ENCODE results near the gene PDE8A.

The PDE8A gene

GRCh38 chr15:85099195-85099803 is 117.6 kb downstream of the PDE8A start:
- no peak for DNase-seq

DNA sequence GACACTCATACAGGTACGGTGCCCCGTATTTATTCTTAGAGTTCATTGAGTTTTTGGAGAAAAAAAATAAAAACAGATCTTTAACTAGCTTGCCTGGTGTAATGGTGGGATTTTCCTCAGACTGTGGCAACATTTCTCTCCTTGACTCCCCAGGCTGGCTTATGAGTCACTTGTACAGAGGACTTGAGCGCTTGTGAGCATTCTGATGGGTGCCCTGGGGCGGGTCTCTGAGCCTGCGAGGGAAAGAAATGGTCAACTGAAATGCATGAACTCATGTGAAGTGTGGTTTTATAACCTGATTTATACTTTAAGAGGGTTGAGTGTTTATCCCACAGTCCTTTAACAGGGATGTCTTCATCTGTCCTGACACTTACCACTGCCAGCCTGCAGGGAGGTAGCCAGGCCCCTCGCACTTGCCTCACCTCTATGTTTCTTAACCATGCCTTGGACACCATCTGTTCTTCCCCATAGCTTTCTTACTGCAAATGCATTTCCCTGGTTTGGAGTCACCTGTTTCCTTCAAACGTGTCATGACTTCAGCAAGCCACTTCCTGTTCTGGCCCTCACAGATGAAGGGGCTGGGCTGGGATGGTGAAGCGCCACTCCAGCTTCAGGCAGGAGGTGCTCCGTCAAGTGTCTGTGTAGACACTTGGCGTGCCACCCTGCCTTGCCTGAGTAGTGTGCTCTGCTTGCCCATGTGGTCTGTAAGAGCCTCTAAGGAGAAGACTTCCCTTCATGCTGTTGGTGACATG is 118.7 kb downstream of the PDE8A start:
- DNase-seq: no peak

GRCh38 chr15:85104584-85104983 is 122.9 kb downstream of the PDE8A start:
- no peak for DNase-seq

- no peak for DNase-seq
Observed at GRCh38 chr15:85108136-85108535, 126.5 kb downstream of the PDE8A start.

GRCh38 chr15:85109333-85109732 is 127.7 kb downstream of the PDE8A start:
- DNase-seq: no peak

GRCh38 chr15:85112997-85113396 is 131.3 kb downstream of the PDE8A start:
- no peak for DNase-seq

- no peak for DNase-seq
Observed at GRCh38 chr15:85114886-85115285, 133.2 kb downstream of the PDE8A start.

GRCh38 chr15:85116066-85116465 is 134.4 kb downstream of the PDE8A start:
- DNase-seq: no peak

GRCh38 chr15:85116494-85116893 is 134.8 kb downstream of the PDE8A start:
- DNase-seq: no peak

DNA sequence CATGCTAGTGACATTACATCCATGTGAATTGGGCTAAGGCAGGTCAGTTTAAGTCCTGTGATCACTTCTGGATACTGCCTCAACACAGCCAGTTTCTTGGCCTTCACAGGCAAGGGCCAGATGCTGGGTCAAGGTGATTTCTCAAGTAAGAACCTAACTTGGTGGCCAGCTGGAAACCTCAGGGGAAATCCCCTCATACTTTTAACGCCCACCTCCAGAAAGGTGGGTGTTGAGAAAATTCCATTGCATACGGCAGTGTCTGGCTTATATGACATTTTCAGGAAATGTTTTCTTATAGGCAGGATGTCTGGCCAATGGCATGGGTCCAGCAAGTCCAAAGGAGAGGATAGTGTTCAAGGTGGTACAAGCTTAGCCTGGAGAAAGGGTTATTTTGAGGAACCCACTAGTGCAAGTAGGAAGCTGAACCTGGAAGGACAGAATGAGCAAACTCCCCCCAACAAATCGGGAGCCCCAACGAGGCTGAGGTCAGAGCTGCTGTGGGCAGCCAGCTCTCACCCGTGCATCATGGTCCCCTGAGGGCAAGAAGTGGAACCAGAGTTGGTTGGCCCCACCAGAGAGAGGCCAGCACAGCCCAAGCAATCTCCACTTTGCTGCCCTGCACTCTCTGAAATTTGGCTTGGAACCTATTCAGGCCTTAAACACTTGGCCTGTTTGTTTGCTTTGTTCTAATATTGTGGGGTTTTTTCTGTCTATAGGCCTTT is 135.4 kb downstream of the PDE8A start:
- no peak for DNase-seq

DNA sequence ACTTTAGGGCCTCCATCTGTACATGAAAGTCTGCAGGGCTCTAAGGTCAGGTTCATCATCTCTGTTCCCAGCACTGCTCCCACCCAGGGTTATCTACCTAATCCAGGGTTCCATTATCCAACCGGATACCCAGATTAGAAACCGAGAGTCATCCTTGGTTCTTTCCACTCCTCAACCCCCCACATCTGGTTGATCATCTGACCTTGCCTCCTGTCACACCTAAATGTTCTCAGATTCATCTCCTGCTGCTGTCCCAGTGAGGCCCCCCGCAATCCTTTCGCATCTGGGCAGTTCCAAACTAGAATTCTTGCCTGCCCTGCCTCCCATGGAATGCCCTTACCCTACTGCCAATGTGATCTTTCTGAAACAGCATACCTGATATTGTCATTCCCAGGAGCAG is 136.5 kb downstream of the PDE8A start:
- no peak for DNase-seq

DNA sequence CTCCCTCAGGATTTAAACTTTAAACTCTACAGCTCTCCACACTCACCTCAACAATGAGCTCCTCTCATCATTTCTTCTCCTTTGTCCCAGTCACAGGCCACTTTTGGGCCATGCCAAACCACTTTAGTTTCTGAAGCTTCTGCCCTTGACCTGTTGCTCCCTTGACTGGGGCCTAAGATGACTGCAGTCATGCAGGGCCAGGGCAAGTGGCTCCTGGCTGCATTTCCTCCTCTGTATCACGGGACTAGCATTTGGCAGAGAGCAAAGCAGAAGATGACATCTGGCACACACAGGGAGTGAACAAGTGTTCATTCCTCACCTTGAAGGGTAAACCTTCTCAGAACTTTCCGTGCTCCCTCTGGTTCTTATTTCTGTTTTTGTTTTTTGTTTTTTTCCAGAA is 136.9 kb downstream of the PDE8A start:
- DNase-seq: no peak

DNA sequence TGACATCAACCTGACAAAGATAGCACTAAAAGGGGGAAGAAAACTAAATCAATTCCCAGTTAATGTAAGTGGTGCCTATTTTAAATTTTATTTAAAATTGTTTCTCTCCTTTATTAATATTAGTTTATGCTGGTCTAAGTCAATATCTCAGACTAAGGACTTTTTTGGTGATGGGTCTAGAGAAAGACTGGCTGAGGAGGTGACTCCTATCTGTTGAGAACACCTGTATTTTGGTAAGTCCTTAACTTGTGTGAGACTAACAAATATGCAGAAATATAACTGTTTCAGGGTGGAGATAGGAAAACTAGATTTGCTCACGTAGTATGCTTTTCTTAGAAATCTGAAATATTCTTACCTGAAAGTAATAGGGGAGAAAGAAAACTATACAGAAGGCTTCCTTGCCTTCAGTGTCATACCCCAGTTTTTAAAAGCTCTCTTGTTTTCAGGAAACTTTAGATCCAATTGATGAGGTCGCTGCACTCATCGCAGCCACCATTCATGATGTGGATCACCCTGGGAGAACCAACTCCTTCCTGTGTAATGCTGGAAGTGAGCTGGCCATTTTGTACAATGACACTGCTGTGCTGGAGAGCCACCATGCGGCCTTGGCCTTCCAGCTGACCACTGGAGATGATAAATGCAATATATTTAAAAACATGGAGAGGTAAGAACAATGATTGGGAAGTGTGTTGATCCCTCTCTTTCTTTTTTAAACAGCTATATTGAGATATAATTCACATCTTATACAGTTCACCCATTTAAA is 138.9 kb downstream of the PDE8A start:
- no peak for DNase-seq

GRCh38 chr15:85124173-85124572 is 142.5 kb downstream of the PDE8A start:
- no peak for DNase-seq

DNA sequence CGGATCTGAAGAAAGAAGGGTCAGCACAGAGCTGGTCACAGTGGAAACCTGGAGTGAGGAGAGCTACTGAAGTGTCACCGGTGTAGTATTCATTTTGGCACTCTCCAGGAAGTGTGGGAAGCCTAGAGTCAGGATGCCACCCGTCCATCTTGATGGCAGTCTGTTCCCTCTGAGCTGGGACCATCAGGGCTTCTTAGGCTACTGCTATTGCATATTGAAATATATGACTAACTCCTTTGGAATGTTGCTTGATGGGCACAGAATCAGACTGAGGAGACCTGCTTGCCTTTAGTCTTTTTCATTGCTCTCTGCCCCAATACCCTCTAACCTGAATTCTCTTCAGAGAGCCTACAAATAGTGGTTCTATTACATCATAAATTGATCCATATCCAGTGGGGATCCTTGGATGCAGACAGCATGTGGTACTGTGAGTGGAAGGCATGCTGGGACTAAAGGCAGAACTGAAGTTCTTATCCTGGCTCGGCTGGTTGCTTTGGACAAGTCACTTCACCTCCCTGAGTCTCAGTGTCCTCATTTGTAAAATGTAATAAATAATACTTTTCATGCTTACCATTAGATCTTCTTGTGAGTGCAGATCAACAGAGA is 143.5 kb downstream of the PDE8A start:
- no peak for DNase-seq

GRCh38 chr15:85128621-85129020 is 147.0 kb downstream of the PDE8A start:
- no peak for DNase-seq

- DNase-seq: no peak
Observed at GRCh38 chr15:85129881-85130280, 148.2 kb downstream of the PDE8A start.

DNA sequence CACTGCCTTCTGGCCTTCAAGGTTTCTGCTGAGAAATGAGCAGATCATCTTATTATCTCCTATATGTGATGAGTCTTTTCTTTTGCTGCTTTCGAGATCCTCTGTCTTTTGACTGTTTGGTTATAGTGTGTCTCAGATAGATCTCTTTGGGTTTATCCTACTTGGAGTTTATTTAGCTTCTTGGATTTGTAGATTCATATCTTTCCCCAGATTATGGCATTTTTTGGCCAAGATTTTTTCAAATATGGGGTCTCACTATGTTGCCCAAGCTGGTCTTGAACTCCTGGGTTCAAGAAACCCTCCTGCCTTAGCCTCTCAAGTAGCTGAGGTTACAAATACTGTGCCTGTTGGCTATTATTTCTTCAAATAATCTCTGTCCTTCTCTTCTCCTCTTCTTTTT is 150.3 kb downstream of the PDE8A start:
- DNase-seq: no peak

- no peak for DNase-seq
Observed at GRCh38 chr15:85133709-85134108, 152.1 kb downstream of the PDE8A start.

GRCh38 chr15:85137489-85138168 is 156.0 kb downstream of the PDE8A start:
- peak; percentile 25 for DNase-seq

DNA sequence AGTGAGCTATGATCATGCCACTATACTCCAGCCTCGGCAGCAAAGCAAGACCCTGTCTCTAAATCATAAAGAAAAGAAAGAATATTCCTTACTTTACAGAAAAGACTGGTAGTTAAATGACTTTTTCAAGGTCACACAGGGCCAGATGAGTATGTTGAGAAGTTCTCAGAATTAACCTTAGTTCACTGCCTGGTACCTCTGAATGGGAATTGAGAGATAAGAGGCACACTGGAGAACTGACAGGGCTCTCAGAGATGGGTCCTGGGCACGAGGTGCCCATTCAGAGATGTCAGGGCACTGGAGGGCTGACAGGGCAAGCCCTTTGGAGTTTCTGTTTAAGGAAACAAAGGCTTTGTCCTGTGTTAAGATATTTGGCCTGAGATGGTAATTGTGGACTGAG is 157.7 kb downstream of the PDE8A start:
- no peak for DNase-seq

DNA sequence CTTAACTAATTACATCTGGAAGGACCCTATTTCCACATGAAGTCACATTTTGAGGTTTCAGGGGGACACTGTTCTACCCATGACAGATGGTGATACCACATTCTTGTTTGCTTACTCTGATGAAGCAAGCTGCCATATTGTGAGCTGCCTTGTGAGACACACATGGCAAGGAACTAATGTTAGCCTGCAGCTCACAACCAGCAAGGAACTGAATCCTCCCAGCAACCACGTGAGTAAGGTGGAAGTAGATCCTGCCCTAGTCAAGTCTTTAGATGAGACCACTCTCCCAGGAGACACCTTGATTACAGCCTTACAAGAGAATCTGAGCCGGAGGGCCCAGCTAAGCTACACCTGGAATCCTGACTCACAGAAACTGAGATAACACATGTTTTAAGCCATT is 160.1 kb downstream of the PDE8A start:
- DNase-seq: no peak
